ENCODE results near the gene CREG1.

CREG1 gene

DNA sequence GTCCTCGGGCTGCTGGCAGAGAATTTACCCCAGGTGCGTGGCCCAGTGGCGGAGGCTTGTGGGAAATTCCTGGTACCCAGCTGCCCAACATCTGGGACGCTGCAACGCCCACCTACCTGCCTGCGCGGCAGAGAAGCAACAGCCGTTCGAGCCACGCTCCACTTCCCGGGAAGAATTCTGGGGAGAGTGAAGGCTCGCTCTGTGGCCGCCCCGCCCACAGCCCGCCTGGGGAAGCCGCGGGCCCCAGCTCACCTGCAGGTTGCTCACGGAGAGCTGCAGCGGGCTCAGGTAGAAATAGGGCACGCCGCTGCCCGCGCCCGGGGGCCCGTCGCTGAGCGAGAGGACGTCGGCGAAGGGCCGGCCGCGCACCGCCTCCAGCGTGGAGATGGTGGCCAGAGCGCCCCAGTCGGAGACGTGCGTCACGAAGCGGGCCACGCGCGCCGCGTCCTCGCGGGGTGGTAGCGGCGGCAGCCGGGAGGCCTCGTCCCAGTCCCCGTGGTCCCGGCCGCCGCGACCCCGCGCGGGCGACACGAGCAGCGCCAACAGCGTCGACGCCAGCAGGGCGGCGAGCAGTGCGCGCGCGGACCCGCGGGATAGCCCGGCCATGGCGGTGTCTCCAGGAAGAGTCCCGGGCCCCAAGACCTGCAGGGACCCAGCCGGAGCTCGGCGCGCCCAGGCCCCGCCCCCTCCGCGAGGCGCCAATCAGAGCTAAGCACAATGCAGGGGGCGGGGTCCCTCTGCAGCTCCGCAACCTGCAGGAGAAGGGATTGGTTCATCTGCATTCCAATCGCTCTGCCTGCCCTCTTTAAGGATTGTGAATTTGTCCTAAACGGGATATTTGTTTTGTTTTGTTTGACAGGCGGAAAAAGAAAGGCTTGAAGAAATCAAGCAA, at the start of gene CREG1:
Gene CREG1, minus strand, starts transcription at position 627 of the 892 bp plus-strand sequence.
- ChIA-PET POLR2A (interaction anchor here (0.6 to 2.1 kb wide), 18 partner anchors 10 to 581 kb away, joined by 3 to 24 read pairs (median 3); partner anchors contain the start of genes MPZL1 and POU2F1), CTCF (interaction anchor here (0.6 to 4.9 kb wide), 12 partner anchors 10 to 643 kb away, joined by 3 to 39 read pairs (median 4); partner anchors contain the start of gene CD247)
- Histone ChIP-seq H3K4me1 (ENCODE audit: control insufficient read depth, insufficient read depth, low read length) (no peaks in the 10 kb centered on the region), H3K27ac (ENCODE audit: extremely low read depth, low read depth, low read length) (peak within 1 kb of the TSS; percentile 57; the same call in 1 of the 2 replicates), H3K4me3 (ENCODE audit: low read depth, low read length) (peak within 1 kb of the TSS; percentile 67), H3K9me3 (ENCODE audit: control insufficient read depth, insufficient read depth, low read depth, low read length) (no peaks in the 10 kb centered on the region), H3K36me3 (ENCODE audit: control insufficient read depth in 2 of 2, insufficient read depth in 1 of 2, low read length in 2 of 2) (no peaks in the 10 kb centered on the region)
- TF ChIP-seq ZNF600 (tag by site-specific recombination; IDR thresholded peaks at IDR 0.05) (peak; percentile 98), ZNF184 (tag by site-specific recombination; IDR thresholded peaks at IDR 0.05) (0 out of 2 replicates have a peak, but pooled peaks have one; percentile 14), ZNF248 (tag by site-specific recombination; IDR thresholded peaks at IDR 0.05) (no peak), ZEB2 (tag by site-specific recombination; IDR thresholded peaks at IDR 0.05) (peak; percentile 24; the same call in 1 of the 2 replicates), ZNF658 (tag by site-specific recombination; IDR thresholded peaks at IDR 0.05) (no peak), ZNF571 (tag by site-specific recombination; IDR thresholded peaks at IDR 0.05) (no peak), OVOL3 (tag by site-specific recombination; IDR thresholded peaks at IDR 0.05) (no peak), ZNF677 (tag by site-specific recombination; IDR thresholded peaks at IDR 0.05) (peak; percentile 71), FEZF1 (tag by site-specific recombination; IDR thresholded peaks at IDR 0.05) (no peak), ZSCAN30 (tag by site-specific recombination; IDR thresholded peaks at IDR 0.05) (peak; percentile 65; the same call in 1 of the 2 replicates), ZNF596 (tag by site-specific recombination; IDR thresholded peaks at IDR 0.05) (0 out of 2 replicates have a peak, but pooled peaks have one; percentile 21), ZNF426 (tag by site-specific recombination; IDR thresholded peaks at IDR 0.05) (no peak), ZBTB20 (tag by site-specific recombination; IDR thresholded peaks at IDR 0.05) (peak; percentile 98), ZNF174 (tag by site-specific recombination; IDR thresholded peaks at IDR 0.05) (no peak), IKZF3 (tag by site-specific recombination; IDR thresholded peaks at IDR 0.05) (peak; percentile 91), SCRT2 (tag by site-specific recombination; IDR thresholded peaks at IDR 0.05) (peak; percentile 86), ZNF549 (tag by site-specific recombination; IDR thresholded peaks at IDR 0.05) (peak; percentile 40; the same call in 1 of the 2 replicates), YY1 (tag by site-specific recombination; IDR thresholded peaks at IDR 0.05) (peak; percentile 67; the same call in 1 of the 2 replicates), ZNF112 (tag by site-specific recombination; IDR thresholded peaks at IDR 0.05) (no peak), KLF10 (tag by site-specific recombination; IDR thresholded peaks at IDR 0.05) (peak; percentile 78), ZNF335 (tag by site-specific recombination; conservative IDR thresholded peaks at IDR 0.05) (peak; percentile 93; the same call in 1 of the 2 replicates), ZNF350 (tag by site-specific recombination; IDR thresholded peaks at IDR 0.05) (peak; percentile 72; the same call in 1 of the 2 replicates), ZNF561 (tag by site-specific recombination; IDR thresholded peaks at IDR 0.05; ENCODE audit: borderline replicate concordance) (peak; percentile 43; the same call in 1 of the 2 replicates), ZBTB48 (tag by site-specific recombination; IDR thresholded peaks at IDR 0.05) (no peak), ZSCAN23 (tag by site-specific recombination; IDR thresholded peaks at IDR 0.05) (no peak), GLI4 (tag by site-specific recombination; IDR thresholded peaks at IDR 0.05) (no peak; the same call in 1 of the 2 replicates)
- TF ChIP-seq, protein P1, sequence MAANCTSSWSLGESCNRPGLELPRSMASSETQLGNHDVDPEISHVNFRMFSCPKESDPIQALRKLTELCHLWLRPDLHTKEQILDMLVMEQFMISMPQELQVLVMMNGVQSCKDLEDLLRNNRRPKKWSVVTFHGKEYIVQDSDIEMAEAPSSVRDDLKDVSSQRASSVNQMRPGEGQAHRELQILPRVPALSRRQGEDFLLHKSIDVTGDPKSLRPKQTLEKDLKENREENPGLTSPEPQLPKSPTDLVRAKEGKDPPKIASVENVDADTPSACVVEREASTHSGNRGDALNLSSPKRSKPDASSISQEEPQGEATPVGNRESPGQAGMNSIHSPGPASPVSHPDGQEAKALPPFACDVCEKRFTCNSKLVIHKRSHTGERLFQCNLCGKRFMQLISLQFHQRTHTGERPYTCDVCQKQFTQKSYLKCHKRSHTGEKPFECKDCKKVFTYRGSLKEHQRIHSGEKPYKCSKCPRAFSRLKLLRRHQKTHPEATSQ (tag by site-specific recombination; IDR thresholded peaks at IDR 0.05) = 0 out of 2 replicates have a peak, but pooled peaks have one; percentile 48
- TF ChIP-seq, protein P2, sequence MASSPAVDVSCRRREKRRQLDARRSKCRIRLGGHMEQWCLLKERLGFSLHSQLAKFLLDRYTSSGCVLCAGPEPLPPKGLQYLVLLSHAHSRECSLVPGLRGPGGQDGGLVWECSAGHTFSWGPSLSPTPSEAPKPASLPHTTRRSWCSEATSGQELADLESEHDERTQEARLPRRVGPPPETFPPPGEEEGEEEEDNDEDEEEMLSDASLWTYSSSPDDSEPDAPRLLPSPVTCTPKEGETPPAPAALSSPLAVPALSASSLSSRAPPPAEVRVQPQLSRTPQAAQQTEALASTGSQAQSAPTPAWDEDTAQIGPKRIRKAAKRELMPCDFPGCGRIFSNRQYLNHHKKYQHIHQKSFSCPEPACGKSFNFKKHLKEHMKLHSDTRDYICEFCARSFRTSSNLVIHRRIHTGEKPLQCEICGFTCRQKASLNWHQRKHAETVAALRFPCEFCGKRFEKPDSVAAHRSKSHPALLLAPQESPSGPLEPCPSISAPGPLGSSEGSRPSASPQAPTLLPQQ (tag by site-specific recombination; IDR thresholded peaks at IDR 0.05) = peak; percentile 79
- TF ChIP-seq, protein P3, sequence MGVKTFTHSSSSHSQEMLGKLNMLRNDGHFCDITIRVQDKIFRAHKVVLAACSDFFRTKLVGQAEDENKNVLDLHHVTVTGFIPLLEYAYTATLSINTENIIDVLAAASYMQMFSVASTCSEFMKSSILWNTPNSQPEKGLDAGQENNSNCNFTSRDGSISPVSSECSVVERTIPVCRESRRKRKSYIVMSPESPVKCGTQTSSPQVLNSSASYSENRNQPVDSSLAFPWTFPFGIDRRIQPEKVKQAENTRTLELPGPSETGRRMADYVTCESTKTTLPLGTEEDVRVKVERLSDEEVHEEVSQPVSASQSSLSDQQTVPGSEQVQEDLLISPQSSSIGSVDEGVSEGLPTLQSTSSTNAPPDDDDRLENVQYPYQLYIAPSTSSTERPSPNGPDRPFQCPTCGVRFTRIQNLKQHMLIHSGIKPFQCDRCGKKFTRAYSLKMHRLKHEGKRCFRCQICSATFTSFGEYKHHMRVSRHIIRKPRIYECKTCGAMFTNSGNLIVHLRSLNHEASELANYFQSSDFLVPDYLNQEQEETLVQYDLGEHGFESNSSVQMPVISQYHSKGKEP (tag by site-specific recombination; IDR thresholded peaks at IDR 0.05) = 0 out of 2 replicates have a peak, but pooled peaks have one; percentile 8
- TF ChIP-seq, protein P4, sequence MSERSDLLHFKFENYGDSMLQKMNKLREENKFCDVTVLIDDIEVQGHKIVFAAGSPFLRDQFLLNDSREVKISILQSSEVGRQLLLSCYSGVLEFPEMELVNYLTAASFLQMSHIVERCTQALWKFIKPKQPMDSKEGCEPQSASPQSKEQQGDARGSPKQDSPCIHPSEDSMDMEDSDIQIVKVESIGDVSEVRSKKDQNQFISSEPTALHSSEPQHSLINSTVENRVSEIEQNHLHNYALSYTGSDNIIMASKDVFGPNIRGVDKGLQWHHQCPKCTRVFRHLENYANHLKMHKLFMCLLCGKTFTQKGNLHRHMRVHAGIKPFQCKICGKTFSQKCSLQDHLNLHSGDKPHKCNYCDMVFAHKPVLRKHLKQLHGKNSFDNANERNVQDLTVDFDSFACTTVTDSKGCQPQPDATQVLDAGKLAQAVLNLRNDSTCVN (tag by site-specific recombination; optimal IDR thresholded peaks at IDR 0.05) = peak; percentile 90
- TF ChIP-seq, protein P5, sequence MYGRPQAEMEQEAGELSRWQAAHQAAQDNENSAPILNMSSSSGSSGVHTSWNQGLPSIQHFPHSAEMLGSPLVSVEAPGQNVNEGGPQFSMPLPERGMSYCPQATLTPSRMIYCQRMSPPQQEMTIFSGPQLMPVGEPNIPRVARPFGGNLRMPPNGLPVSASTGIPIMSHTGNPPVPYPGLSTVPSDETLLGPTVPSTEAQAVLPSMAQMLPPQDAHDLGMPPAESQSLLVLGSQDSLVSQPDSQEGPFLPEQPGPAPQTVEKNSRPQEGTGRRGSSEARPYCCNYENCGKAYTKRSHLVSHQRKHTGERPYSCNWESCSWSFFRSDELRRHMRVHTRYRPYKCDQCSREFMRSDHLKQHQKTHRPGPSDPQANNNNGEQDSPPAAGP (tag by site-specific recombination; IDR thresholded peaks at IDR 0.05) = no peak
